Keratinocyte (primary cell): ENCODE results near the gene TTC1. TPM values are rescaled to one million over a fixed set of nuclear protein-coding genes. Genes with fewer than 3 reads are reported as not detected.

Experiments used
- DNase-seq: peaks from one replicate; pipeline ENCODE4 v3.0.0-alpha.2; 2011; ENCODE audit warnings: low read depth, missing footprints, low spot score
- FAIRE-seq: peaks from 2 replicates; lab custom pipeline; 2011; peaks lifted over from hg19 to GRCh38; lab: Jason Lieb, UNC
- H2AFZ ChIP-seq: 2 replicates; pipeline ENCODE4 v1.6.0; 2012; ENCODE audit warnings: low read length, control low read depth, inconsistent platforms; ENCODE audit not compliant: control insufficient read depth
- H3K27ac ChIP-seq: 2 replicates; pipeline ENCODE4 v1.5.1; 2011; ENCODE audit warnings: low read length; ENCODE audit not compliant: control insufficient read depth, insufficient read depth
- H3K27me3 ChIP-seq: 3 replicates; pipeline ENCODE4 v1.6.0; 2011; ENCODE audit warnings: low read length; ENCODE audit not compliant: control insufficient read depth, insufficient read depth; ENCODE audit errors: extremely low read depth
- H3K36me3 ChIP-seq, 2 experiments: 2 replicates in 1 of 2; 3 replicates in 1 of 2; pipeline ENCODE4 v1.5.1; 2011; ENCODE audit warnings: low read length in 2 of 2, mild to moderate bottlenecking in 1 of 2; ENCODE audit not compliant: control insufficient read depth in 2 of 2, insufficient read depth in 2 of 2; ENCODE audit errors: extremely low read depth in 1 of 2
- H3K4me1 ChIP-seq: 3 replicates; pipeline ENCODE4 v1.5.1; 2011; ENCODE audit warnings: low read length; ENCODE audit not compliant: control insufficient read depth, insufficient read depth; ENCODE audit errors: extremely low read depth
- H3K4me2 ChIP-seq: 3 replicates; pipeline ENCODE4 v1.6.0; 2011; ENCODE audit warnings: low read depth, low read length; ENCODE audit not compliant: control insufficient read depth, insufficient read depth; ENCODE audit errors: extremely low read depth
- H3K4me3 ChIP-seq, 3 experiments: fragments of 200-600 bp in 1 of 3; sonication (generic) in 1 of 3; 2 replicates in 2 of 3; 3 replicates in 1 of 3; pipeline ENCODE4 v1.5.1; 2011 to 2016; ENCODE audit warnings: low read length in 3 of 3, mild to moderate bottlenecking in 3 of 3, control low read depth in 2 of 3, inconsistent platforms in 1 of 3, low read depth in 1 of 3, mixed read lengths in 1 of 3, mixed run types in 1 of 3, moderate library complexity in 1 of 3; ENCODE audit not compliant: control insufficient read depth in 2 of 3, insufficient read depth in 2 of 3; ENCODE audit errors: extremely low read depth in 1 of 3
- H3K79me2 ChIP-seq: 2 replicates; pipeline ENCODE4 v1.6.0; 2012; ENCODE audit warnings: low read length; ENCODE audit not compliant: control insufficient read depth, insufficient read depth
- H3K9ac ChIP-seq: 3 replicates; pipeline ENCODE4 v1.6.0; 2011; ENCODE audit warnings: low read length; ENCODE audit not compliant: control insufficient read depth, insufficient read depth; ENCODE audit errors: extremely low read depth
- H3K9me1 ChIP-seq: 3 replicates; pipeline ENCODE4 v1.6.0; 2011; ENCODE audit warnings: low read length; ENCODE audit not compliant: control insufficient read depth, insufficient read depth; ENCODE audit errors: extremely low read depth
- H3K9me3 ChIP-seq: 2 replicates; pipeline ENCODE4 v1.5.1; 2012; ENCODE audit warnings: low read depth, low read length; ENCODE audit not compliant: control insufficient read depth
- H4K20me1 ChIP-seq: 3 replicates; pipeline ENCODE4 v1.6.0; 2011; ENCODE audit warnings: low read length; ENCODE audit not compliant: control insufficient read depth, insufficient read depth; ENCODE audit errors: extremely low read depth
- CTCF ChIP-seq, 3 experiments: IDR thresholded peaks in 1 of 3; conservative IDR thresholded peaks in 1 of 3; optimal IDR thresholded peaks in 1 of 3; 2 replicates in 2 of 3; 3 replicates in 1 of 3; pipeline versions ENCODE3 to v1.5.1; 2011; ENCODE audit warnings: low read length in 3 of 3, mild to moderate bottlenecking in 3 of 3, moderate library complexity in 2 of 3, control low read depth in 1 of 3, inconsistent platforms in 1 of 3; ENCODE audit not compliant: insufficient read depth in 2 of 3; ENCODE audit errors: extremely low read depth in 1 of 3
- EZH2 ChIP-seq: IDR thresholded peaks from one replicate; pipeline ENCODE4 v1.6.1; 2012; ENCODE audit warnings: inconsistent platforms, mild to moderate bottlenecking, low read length, moderate library complexity
- dilution Hi-C: fragments of 300-500 bp; cut with MboI; formaldehyde crosslinking; loops from one replicate; pipeline ENCODE4 v1.7.0; 2020; ENCODE audit warnings: low sequenced_read_pairs; ENCODE audit not compliant: extremely low pct_ligation_motif_present
- polyA plus RNA-seq, 5 experiments: library from polyadenylated mRNA; depleted of rRNA in 3 of 5; stranded (reverse) in 3 of 5; stranded (forward) in 1 of 5; unstranded in 1 of 5; fragments of >200 nt; gene quantifications; 1 replicate in 1 of 5; 2 replicates in 3 of 5; 3 replicates in 1 of 5; pipeline versions ENCODE4 v1.2.1 to v1.2.3, GENCODE V29; 2011 to 2012; ENCODE audit warnings: missing spikeins in 2 of 5, low read depth in 1 of 5, low replicate concordance in 1 of 5

The TTC1 gene
- polyA plus RNA-seq, 1 donor (not counting 4 experiments of a cell fraction or from before 2014, with no cell fraction given): 51.7 TPM

GRCh38 chr5:160018945-160019625, 10.1 kb downstream of the TTC1 start:
- Histone ChIP-seq H3K9me1 (no peaks in the 10 kb centered on the region), H3K36me3 (peaks cover 5 to 9% of the 10 kb centered on the region in 2 experiments), H3K79me2 (peaks cover 9% of the 10 kb centered on the region), H3K27me3 (no peaks in the 10 kb centered on the region), H3K9ac (no peak overlapping the region), H3K4me2 (no peak overlapping the region), H4K20me1 (no peaks in the 10 kb centered on the region), H3K9me3 (no peaks in the 10 kb centered on the region), H3K4me3 (no peak overlapping the region), H2AFZ (no peak overlapping the region), H3K4me1 (no peaks in the 10 kb centered on the region), H3K27ac (no peak overlapping the region)
- dilution Hi-C loops: no loop called here
- DNase-seq (no peak), FAIRE-seq (no peak)
- TF ChIP-seq CTCF (optimal IDR thresholded peaks at IDR 0.05 in 1 of 3, IDR thresholded peaks at IDR 0.05 in 1 of 3, conservative IDR thresholded peaks at IDR 0.05 in 1 of 3; ENCODE audit: extremely low read depth in 1 of 3, insufficient read depth in 2 of 3, low read length in 3 of 3) (no peak), EZH2 (no peak)

DNA sequence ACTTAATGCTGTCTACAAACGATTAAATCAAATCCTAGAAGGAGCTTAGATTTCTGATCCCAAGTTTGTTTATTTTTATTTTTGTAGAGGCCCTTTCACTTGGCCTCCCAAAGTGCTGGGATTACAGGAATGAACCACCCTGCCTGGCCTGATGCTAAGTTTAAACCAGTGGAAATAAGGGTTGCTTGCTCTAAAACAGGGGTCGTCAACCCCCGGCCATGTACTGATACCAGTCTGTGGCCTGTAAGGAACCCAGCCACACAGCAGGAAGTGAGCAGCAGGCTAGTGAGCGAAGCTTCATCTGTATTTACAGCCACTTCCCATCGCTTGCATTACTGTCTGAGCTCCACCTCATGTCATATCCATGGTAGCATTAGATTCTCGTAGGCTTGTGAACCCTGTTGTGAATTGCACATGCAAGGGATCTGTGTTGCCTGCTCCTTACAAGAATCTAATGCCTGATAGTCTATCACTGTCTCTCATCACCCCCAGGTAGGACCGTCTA, 11.4 kb downstream of the TTC1 start:
- Histone ChIP-seq H3K27me3 (no peaks in the 10 kb centered on the region), H3K36me3 (peaks cover 4 to 12% of the 10 kb centered on the region in 2 experiments), H3K79me2 (peaks cover 5% of the 10 kb centered on the region), H4K20me1 (no peaks in the 10 kb centered on the region), H3K4me1 (no peaks in the 10 kb centered on the region), H3K27ac (no peak overlapping the region), H3K9me3 (no peaks in the 10 kb centered on the region), H2AFZ (no peak overlapping the region), H3K9me1 (no peaks in the 10 kb centered on the region), H3K4me2 (no peak overlapping the region), H3K9ac (no peak overlapping the region), H3K4me3 (no peak overlapping the region)
- TF ChIP-seq CTCF (optimal IDR thresholded peaks at IDR 0.05 in 1 of 3, IDR thresholded peaks at IDR 0.05 in 1 of 3, conservative IDR thresholded peaks at IDR 0.05 in 1 of 3; ENCODE audit: extremely low read depth in 1 of 3, insufficient read depth in 2 of 3, low read length in 3 of 3) (no peak), EZH2 (no peak)
- DNase-seq (no peak), FAIRE-seq (no peak)
- dilution Hi-C loops: no loop called here
